Measurements from ENCODE around the gene CRELD1. TPM values are rescaled to one million over a fixed set of nuclear protein-coding genes. Genes with fewer than 3 reads are reported as not detected.
A peak's percentile ranks its signal among the peaks of the same experiment; 100 is the strongest.

Gene CRELD1
- total RNA-seq, 1 experiment from 2014 or later: 13.2 TPM

DNA sequence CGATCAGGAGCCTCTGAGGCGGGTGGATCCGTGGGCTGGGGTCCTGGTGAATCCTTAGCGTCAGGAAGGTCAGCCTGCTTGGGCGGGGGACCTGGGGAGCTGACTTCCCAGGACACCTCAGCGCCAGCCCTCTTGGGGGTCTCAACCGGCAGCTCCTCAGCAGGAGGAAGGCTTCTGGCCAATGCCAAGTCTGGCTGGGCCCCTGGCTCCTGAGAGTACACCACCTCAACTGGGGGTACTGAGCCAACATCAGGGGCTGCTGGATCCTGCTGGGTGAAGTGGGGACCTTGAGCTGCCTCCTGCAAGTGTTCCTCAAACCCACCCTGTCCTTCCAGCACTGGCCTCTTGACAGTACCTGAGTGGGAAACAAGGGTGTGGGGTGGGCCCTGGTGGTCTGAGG is 15.5 kb downstream of the CRELD1 start:
- no peak overlapping the region for H3K27ac ChIP-seq (ENCODE audit: low read depth, low read length, poor library complexity, severe bottlenecking)
- ChIA-PET POLR2A (ENCODE audit: low non-redundant PET) (no interaction called here), CTCF (no interaction called here)
- H3K4me1 ChIP-seq (ENCODE audit: insufficient read depth, low read length, poor library complexity, severe bottlenecking): no peaks in the 10 kb centered on the region
- H3K27me3 ChIP-seq (replicated peaks; ENCODE audit: insufficient read depth, low read depth, low read length, poor library complexity): no peaks in the 10 kb centered on the region
- H3K9me3 ChIP-seq (ENCODE audit: low read depth, low read length, poor library complexity, severe bottlenecking): no peaks in the 10 kb centered on the region
- TF ChIP-seq, protein P1, sequence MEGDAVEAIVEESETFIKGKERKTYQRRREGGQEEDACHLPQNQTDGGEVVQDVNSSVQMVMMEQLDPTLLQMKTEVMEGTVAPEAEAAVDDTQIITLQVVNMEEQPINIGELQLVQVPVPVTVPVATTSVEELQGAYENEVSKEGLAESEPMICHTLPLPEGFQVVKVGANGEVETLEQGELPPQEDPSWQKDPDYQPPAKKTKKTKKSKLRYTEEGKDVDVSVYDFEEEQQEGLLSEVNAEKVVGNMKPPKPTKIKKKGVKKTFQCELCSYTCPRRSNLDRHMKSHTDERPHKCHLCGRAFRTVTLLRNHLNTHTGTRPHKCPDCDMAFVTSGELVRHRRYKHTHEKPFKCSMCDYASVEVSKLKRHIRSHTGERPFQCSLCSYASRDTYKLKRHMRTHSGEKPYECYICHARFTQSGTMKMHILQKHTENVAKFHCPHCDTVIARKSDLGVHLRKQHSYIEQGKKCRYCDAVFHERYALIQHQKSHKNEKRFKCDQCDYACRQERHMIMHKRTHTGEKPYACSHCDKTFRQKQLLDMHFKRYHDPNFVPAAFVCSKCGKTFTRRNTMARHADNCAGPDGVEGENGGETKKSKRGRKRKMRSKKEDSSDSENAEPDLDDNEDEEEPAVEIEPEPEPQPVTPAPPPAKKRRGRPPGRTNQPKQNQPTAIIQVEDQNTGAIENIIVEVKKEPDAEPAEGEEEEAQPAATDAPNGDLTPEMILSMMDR (conservative IDR thresholded peaks at IDR 0.05; ENCODE audit: low read depth, low read length): no peak
- TF ChIP-seq EZH2 (IDR thresholded peaks at IDR 0.05; ENCODE audit: borderline replicate concordance, low read depth, low read length, poor library complexity, severe bottlenecking): no peak
- intact Hi-C loops (cut with micrococcal nuclease; ENCODE audit: unreplicated experiment): no loop called here
- no peak overlapping the region for H3K4me3 ChIP-seq (ENCODE audit: low read depth, low read length, poor library complexity, severe bottlenecking)
- BruUV-seq (replicated peaks): no TSS peak
- no peaks in the 10 kb centered on the region for H3K36me3 ChIP-seq (ENCODE audit: insufficient read depth, low read length, poor library complexity, severe bottlenecking)
- DNase-seq (ENCODE audit: low spot score): no peak

DNA sequence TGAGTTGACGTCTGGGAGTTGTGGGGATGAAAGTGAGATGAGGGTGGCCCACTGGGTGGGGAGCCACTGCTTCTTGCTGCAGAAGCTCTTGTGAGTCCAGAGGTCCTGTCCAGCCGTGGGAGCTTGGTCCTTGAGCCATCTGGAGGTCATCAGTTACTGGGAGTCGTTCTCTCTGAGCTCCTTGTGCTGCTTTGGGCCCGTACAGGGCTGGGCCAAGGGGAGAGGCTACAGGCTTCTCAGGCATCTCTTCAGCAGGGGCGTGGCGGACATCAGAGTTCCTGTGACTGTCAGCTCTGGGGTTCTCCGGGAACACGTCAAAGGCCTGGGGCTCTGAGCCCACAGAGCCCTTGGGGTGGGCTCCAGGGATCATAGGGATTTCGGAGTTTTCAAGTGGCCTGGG is 16.0 kb downstream of the CRELD1 start:
- DNase-seq (ENCODE audit: low spot score): no peak
- CTCF ChIA-PET: no interaction called here
- POLR2A ChIA-PET (ENCODE audit: low non-redundant PET): no interaction called here
- TF ChIP-seq, protein P1 (conservative IDR thresholded peaks at IDR 0.05; ENCODE audit: low read depth, low read length): no peak
- TF ChIP-seq EZH2 (IDR thresholded peaks at IDR 0.05; ENCODE audit: borderline replicate concordance, low read depth, low read length, poor library complexity, severe bottlenecking): no peak
- intact Hi-C loops (cut with micrococcal nuclease; ENCODE audit: unreplicated experiment): no loop called here
- H3K27ac ChIP-seq (ENCODE audit: low read depth, low read length, poor library complexity, severe bottlenecking): no peak overlapping the region
- no peak overlapping the region for H3K4me3 ChIP-seq (ENCODE audit: low read depth, low read length, poor library complexity, severe bottlenecking)
- H3K9me3 ChIP-seq (ENCODE audit: low read depth, low read length, poor library complexity, severe bottlenecking): no peaks in the 10 kb centered on the region
- no peaks in the 10 kb centered on the region for H3K27me3 ChIP-seq (replicated peaks; ENCODE audit: insufficient read depth, low read depth, low read length, poor library complexity)
- no peaks in the 10 kb centered on the region for H3K36me3 ChIP-seq (ENCODE audit: insufficient read depth, low read length, poor library complexity, severe bottlenecking)
- no TSS peak for BruUV-seq (replicated peaks)
- no peaks in the 10 kb centered on the region for H3K4me1 ChIP-seq (ENCODE audit: insufficient read depth, low read length, poor library complexity, severe bottlenecking)

DNA sequence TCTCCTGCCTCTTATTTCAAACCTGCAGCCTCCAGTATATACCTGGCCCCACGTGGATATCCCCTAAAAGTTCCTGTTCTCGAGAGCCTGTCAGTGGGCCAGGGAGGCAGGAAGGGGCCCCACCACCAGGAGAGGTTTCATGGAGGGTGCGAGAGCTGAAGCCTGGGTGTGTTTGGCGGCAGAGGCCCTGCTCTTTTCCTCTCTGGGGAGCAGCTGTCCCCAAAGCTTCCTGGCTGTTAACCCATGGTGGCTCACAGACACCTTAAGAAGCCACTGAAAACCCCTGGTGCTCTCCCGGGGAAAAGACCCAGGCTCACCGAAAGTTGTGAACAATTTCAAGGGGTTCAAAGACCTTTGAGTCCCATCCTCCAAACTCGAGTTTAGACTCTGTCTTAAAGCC is 17.5 kb downstream of the CRELD1 start:
- H3K36me3 ChIP-seq (ENCODE audit: insufficient read depth, low read length, poor library complexity, severe bottlenecking): no peaks in the 10 kb centered on the region
- intact Hi-C loops (cut with micrococcal nuclease; ENCODE audit: unreplicated experiment): no loop called here
- no peaks in the 10 kb centered on the region for H3K9me3 ChIP-seq (ENCODE audit: low read depth, low read length, poor library complexity, severe bottlenecking)
- H3K4me3 ChIP-seq (ENCODE audit: low read depth, low read length, poor library complexity, severe bottlenecking): peak overlapping the region; percentile 60
- POLR2A ChIA-PET (ENCODE audit: low non-redundant PET): no interaction called here
- H3K27ac ChIP-seq (ENCODE audit: low read depth, low read length, poor library complexity, severe bottlenecking): no peak overlapping the region
- no peak for TF ChIP-seq EZH2 (IDR thresholded peaks at IDR 0.05; ENCODE audit: borderline replicate concordance, low read depth, low read length, poor library complexity, severe bottlenecking)
- TF ChIP-seq, protein P1 (conservative IDR thresholded peaks at IDR 0.05; ENCODE audit: low read depth, low read length): no peak
- no peaks in the 10 kb centered on the region for H3K27me3 ChIP-seq (replicated peaks; ENCODE audit: insufficient read depth, low read depth, low read length, poor library complexity)
- H3K4me1 ChIP-seq (ENCODE audit: insufficient read depth, low read length, poor library complexity, severe bottlenecking): no peaks in the 10 kb centered on the region
- CTCF ChIA-PET: no interaction called here
- no peak for DNase-seq (ENCODE audit: low spot score)
- no TSS peak for BruUV-seq (replicated peaks)

All from A673 (cell line).